ENCODE results near the gene DPF3. TPM values are rescaled to one million over a fixed set of nuclear protein-coding genes. Genes with fewer than 3 reads are reported as not detected.

Gene DPF3
- polyA plus RNA-seq, 2 of the 4 experiments (the other 2 are of a cell fraction), result 0.05 to 0.09 TPM

DNA sequence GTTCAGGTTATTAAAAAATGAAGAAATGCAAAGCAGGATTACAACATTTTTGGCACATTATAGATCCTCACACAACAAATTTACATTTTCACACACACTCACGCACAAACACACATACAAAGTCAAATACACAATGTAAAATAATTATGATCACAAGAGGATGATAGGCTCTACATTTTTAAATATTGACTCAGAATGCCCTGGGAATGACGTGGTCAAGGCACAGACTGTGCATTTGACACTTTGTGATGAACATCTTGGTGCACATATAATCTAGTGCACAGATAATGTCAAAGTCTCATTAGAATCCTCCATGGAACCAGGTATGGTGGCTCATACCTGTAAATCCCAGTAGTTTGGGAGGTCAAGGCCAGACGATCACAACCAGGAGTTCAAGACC is 49.4 kb downstream of the DPF3 start (continued):
- TF ChIP-seq, protein P1, sequence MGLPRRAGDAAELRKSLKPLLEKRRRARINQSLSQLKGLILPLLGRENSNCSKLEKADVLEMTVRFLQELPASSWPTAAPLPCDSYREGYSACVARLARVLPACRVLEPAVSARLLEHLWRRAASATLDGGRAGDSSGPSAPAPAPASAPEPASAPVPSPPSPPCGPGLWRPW (IDR thresholded peaks at IDR 0.05), result no peak
- TF ChIP-seq MAZ (IDR thresholded peaks at IDR 0.05; ENCODE audit: borderline replicate concordance, low read depth, low read length) (no peak), BHLHE40 (IDR thresholded peaks at IDR 0.05; ENCODE audit: low read depth, low read length) (no peak), EP300 (IDR thresholded peaks at IDR 0.05) (no peak), USF2 (IDR thresholded peaks at IDR 0.05) (no peak), PBX3 (IDR thresholded peaks at IDR 0.05) (no peak), SREBF2 (IDR thresholded peaks at IDR 0.05) (no peak)

GRCh38 chr14:72839753-72840607 is 53.9 kb downstream of the DPF3 start:
- no peak for TF ChIP-seq HOXB5 (CRISPR knock-in tag; IDR thresholded peaks at IDR 0.05)
- TF ChIP-seq BHLHE40 (IDR thresholded peaks at IDR 0.05; ENCODE audit: low read depth, low read length), result no peak
- no peak for TF ChIP-seq HEYL (CRISPR knock-in tag; IDR thresholded peaks at IDR 0.05)
- no peak for TF ChIP-seq CBX2 (IDR thresholded peaks at IDR 0.05; ENCODE audit: borderline replicate concordance, low read depth)
- no peak for TF ChIP-seq ZNF302 (CRISPR knock-in tag; IDR thresholded peaks at IDR 0.05)
- DNase-seq (ENCODE audit: low read depth in 1 of 2, low spot score in 1 of 2), result no peak
- H3K4me3 ChIP-seq, result no peak overlapping the region
- H3K4me1 ChIP-seq, result no peaks in the 10 kb centered on the region
- ChIA-PET CTCF (interaction anchor here (2.2 kb wide), 1 partner anchor 9 kb away, joined by 10 read pairs; no protein-coding TSS in a partner anchor), POLR2A (no interaction called here)
- 46% methylated on average over 12 of the region's 12 CpGs for WGBS (ENCODE audit: missing lambda C conversion rate)
- no peak overlapping the region for H3K27ac ChIP-seq
- no peaks in the 10 kb centered on the region for H3K9me3 ChIP-seq
- no peak for FAIRE-seq
- H3K4me2 ChIP-seq, result no peak overlapping the region
- no peak for ATAC-seq

DNA sequence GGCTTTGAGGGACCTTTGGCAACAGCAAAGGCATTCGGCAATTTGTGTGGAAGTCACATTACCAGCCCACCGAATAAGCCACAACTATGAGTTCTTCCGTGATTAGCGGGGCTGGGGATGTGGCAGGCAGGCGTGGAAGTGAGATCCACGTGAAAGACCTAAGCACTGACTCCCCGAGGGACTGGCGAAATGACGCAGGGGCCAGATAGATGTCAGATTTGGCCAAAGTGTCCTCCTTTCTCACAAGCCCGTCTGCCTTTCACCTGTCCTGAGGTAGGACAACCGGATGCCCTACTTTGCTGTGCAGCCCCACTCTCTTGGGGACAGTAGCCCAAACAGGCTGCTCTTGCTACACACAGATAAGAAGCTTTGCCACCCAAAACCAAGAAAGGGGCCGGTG is 54.5 kb downstream of the DPF3 start:
- ChIA-PET CTCF (interaction anchor here (2.2 kb wide), 1 partner anchor 10 kb away, joined by 10 read pairs; no protein-coding TSS in a partner anchor), POLR2A (no interaction called here)
- no peaks in the 10 kb centered on the region for H3K4me1 ChIP-seq
- TF ChIP-seq POLR2AphosphoS2 (conservative IDR thresholded peaks at IDR 0.05; ENCODE audit: low read length), result no peak
- TF ChIP-seq FOXS1 (CRISPR knock-in tag; IDR thresholded peaks at IDR 0.05), result no peak
- TF ChIP-seq POLR2A (IDR thresholded peaks at IDR 0.05; ENCODE audit: low read length), result no peak
- TF ChIP-seq, protein P2, sequence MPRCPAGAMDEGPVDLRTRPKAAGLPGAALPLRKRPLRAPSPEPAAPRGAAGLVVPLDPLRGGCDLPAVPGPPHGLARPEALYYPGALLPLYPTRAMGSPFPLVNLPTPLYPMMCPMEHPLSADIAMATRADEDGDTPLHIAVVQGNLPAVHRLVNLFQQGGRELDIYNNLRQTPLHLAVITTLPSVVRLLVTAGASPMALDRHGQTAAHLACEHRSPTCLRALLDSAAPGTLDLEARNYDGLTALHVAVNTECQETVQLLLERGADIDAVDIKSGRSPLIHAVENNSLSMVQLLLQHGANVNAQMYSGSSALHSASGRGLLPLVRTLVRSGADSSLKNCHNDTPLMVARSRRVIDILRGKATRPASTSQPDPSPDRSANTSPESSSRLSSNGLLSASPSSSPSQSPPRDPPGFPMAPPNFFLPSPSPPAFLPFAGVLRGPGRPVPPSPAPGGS (IDR thresholded peaks at IDR 0.05), result no peak
- TF ChIP-seq ATOH8 (CRISPR knock-in tag; IDR thresholded peaks at IDR 0.05; ENCODE audit: low read depth), result no peak
- TF ChIP-seq JUNB (IDR thresholded peaks at IDR 0.05), result no peak
- TF ChIP-seq RAD21 (conservative IDR thresholded peaks at IDR 0.05 in 1 of 2, IDR thresholded peaks at IDR 0.05 in 1 of 2), result no peak
- no peak for TF ChIP-seq KDM5A (IDR thresholded peaks at IDR 0.05)
- TF ChIP-seq, protein P3, sequence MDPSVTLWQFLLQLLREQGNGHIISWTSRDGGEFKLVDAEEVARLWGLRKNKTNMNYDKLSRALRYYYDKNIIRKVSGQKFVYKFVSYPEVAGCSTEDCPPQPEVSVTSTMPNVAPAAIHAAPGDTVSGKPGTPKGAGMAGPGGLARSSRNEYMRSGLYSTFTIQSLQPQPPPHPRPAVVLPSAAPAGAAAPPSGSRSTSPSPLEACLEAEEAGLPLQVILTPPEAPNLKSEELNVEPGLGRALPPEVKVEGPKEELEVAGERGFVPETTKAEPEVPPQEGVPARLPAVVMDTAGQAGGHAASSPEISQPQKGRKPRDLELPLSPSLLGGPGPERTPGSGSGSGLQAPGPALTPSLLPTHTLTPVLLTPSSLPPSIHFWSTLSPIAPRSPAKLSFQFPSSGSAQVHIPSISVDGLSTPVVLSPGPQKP (IDR thresholded peaks at IDR 0.05; ENCODE audit: low read depth, low read length), result no peak
- no peak for ATAC-seq
- FAIRE-seq, result no peak
- no peaks in the 10 kb centered on the region for H3K9me3 ChIP-seq
- no peak overlapping the region for H3K4me2 ChIP-seq
- H3K4me3 ChIP-seq, result no peak overlapping the region
- 54% methylated on average over 12 of the region's 12 CpGs for WGBS (ENCODE audit: missing lambda C conversion rate)
- H3K27ac ChIP-seq, result no peak overlapping the region
- DNase-seq (ENCODE audit: low read depth in 1 of 2, low spot score in 1 of 2), result no peak

All from A549 (cell line).